Right lobe of liver (tissue), 6 donors: ENCODE measurements around the gene MTUS2. TPM values are rescaled to one million over a fixed set of nuclear protein-coding genes. Genes with fewer than 3 reads are reported as not detected.
"Not testable (repeated sequence)": the region's sequence is repeated elsewhere in the genome, so short reads cannot be mapped to it uniquely, and the experiment has no call there.

Source experiments
- ATAC-seq, 4 donors: fragments of 200-7000 bp; cut with Tn5 transposase; one replicate each; pipeline ENCODE4 v1.9.1; 2020; ENCODE audit warnings: mild to moderate bottlenecking in 4 of 4, moderate library complexity in 4 of 4
- DNase-seq, 3 donors: peaks; one replicate each; pipeline ENCODE4 v3.0.0-alpha.2; 2020
- H3K27ac ChIP-seq, 3 donors: fragments of 200-600 bp; one replicate each; pipeline ENCODE4 v1.8.0; 2022
- H3K27me3 ChIP-seq, 2 donors: fragments of 200-600 bp; one replicate each; pipeline ENCODE4 v1.8.0; 2022
- H3K36me3 ChIP-seq, 4 donors: fragments of 200-600 bp; sonication (generic) in 1 of 4; one replicate each; pipeline versions ENCODE4 v1.5.1 to v1.8.0; 2017 to 2022; ENCODE audit warnings: control low read depth in 1 of 4
- H3K4me1 ChIP-seq, 4 donors: fragments of 200-600 bp; sonication (generic) in 1 of 4; one replicate each; pipeline versions ENCODE4 v1.5.1 to v1.8.0; 2017 to 2022; ENCODE audit warnings: control low read depth in 1 of 4
- H3K4me3 ChIP-seq, 3 donors: fragments of 200-600 bp; one replicate each; pipeline ENCODE4 v1.8.0; 2022
- H3K9me3 ChIP-seq, 4 donors: fragments of 200-600 bp; sonication (generic) in 1 of 4; one replicate each; pipeline versions ENCODE4 v1.5.1 to v1.8.0; 2017 to 2022; ENCODE audit warnings: control low read depth in 1 of 4
- CTCF ChIP-seq, 4 donors: fragments of 200-600 bp in 3 of 4; fragments of 450-650 bp in 1 of 4; IDR thresholded peaks; one replicate each; pipeline versions ENCODE4 v1.5.1 to v1.8.0; 2016 to 2022; ENCODE audit warnings: antibody characterized with exemption in 4 of 4, mild to moderate bottlenecking in 2 of 4
- POLR2A ChIP-seq: fragments of 450-650 bp; IDR thresholded peaks from one replicate; pipeline ENCODE4 v1.6.1; 2017; ENCODE audit warnings: antibody characterized with exemption, mild to moderate bottlenecking
- WGBS: methylation state at CpG from one replicate; pipeline ENCODE4 v1.1.6; 2018; ENCODE audit warnings: low coverage, low lambda C conversion rate; ENCODE audit not compliant: insufficient coverage; ENCODE audit errors: missing lambda C conversion rate; 5-methylcytosine and 5-hydroxymethylcytosine counted together
- intact Hi-C, 2 donors: fragments of 100-400 bp; cut with DNase I; formaldehyde crosslinking; loops; one replicate each; pipeline versions ENCODE4 v1.11.2 to v1.14.1; 2022
- total RNA-seq, 6 experiments: library from RNA; depleted of rRNA in 2 of 6; stranded (reverse); fragments of >200 nt in 2 of 6; fragmentation: NEBNext Ultra II Directional in 3 of 6; extraction: Animal tissue kit (Norgen Biotek cat#: 25700) in 3 of 6; gene quantifications; one replicate each; pipeline versions ENCODE4 v1.1.0 to v1.2.4, GENCODE V29; 2016 to 2023
- donor health status: DM: no; HTN: yes; CAD: no.
- donor health status: DM: no; HTN: no; CAD: no.
- donor health status: DM: no; HTN: no; CAD: no.
- donor health status: DM: no; HTN: yes; CAD: no.
- donor health status: DM: no; HTN: yes; CAD: no.

Gene MTUS2
- total RNA-seq, 6 experiments from 2014 or later = 0.15 to 2.2 (median 0.98) TPM

DNA sequence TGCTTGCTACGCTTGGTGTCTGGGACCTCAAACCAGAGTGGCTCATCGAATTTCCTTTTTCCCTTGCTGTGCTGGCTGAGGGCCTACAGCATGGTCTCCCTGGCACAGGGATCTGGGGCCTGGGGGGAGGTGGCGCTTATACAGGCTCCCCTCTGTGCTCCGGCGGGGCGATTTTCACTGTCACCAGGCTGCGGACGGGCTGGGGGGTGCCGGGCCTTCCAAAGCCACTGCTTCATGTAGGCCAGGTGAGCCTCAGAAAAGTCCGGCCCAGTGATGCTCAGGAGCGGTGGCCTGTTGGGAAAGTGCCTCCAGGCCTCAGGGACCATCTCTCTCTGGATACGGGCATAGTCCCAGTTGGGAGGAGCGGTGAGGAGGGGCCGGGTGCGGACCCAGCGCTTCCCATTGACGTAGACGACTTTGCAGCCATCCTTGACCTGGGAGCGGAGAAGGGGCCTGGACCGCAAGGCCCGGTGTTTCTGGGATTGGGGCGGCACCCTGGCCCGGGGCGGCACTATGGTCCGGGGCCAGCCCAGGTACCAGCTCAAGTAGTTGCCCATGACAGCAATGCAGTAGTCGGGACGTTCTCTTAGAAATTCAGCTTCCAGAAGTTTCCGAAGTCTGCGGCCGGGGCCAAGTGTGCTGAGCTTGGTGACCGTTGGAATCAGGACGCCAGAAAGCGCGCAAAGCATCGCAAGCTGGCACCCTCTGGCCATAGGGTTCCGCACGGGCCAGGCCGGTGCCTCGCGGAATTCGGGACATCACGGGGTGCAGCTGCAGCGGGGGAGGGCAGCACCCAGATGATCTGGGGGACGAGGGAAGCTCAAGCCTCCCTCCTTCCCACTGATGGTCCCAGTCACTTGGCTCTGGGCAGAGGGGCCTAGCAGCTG is 519.5 kb downstream of the MTUS2 start:
- no peaks in the 10 kb centered on the region for H3K36me3 ChIP-seq
- no peak for DNase-seq
- WGBS = no CpG with 5 or more reads among the region's 44 CpGs
- no peak overlapping the region for H3K27ac ChIP-seq
- no peak for ATAC-seq
- no peak for TF ChIP-seq POLR2A
- no peak for TF ChIP-seq CTCF (IDR thresholded peaks at IDR 0.05)
- H3K4me1 ChIP-seq = no peaks in the 10 kb centered on the region
- no peaks in the 10 kb centered on the region for H3K27me3 ChIP-seq
- H3K4me3 ChIP-seq = no peak overlapping the region
- peaks cover 0 to 4% (median 0%) of the 10 kb centered on the region in 4 donors for H3K9me3 ChIP-seq
- intact Hi-C loops = no loop called here

- ATAC-seq, H3K36me3 ChIP-seq, H3K27ac ChIP-seq, H3K4me3 ChIP-seq, H3K27me3 ChIP-seq, H3K9me3 ChIP-seq, DNase-seq, H3K4me1 ChIP-seq, intact Hi-C loops: not testable (repeated sequence)
- WGBS = 52% methylated on average over 4 of the region's 7 CpGs
These were observed 525.9 kb downstream of the MTUS2 start for GRCh38 chr13:29345860-29346582.

GRCh38 chr13:29355029-29355428 is 534.9 kb downstream of the MTUS2 start:
- no peak for TF ChIP-seq CTCF (IDR thresholded peaks at IDR 0.05)
- TF ChIP-seq POLR2A = no peak
- 92% methylated on average over 6 of the region's 6 CpGs for WGBS
- Histone ChIP-seq H3K4me3 (no peak overlapping the region), H3K27me3 (no peaks in the 10 kb centered on the region), H3K36me3 (no peaks in the 10 kb centered on the region), H3K9me3 (no peaks in the 10 kb centered on the region), H3K27ac (no peak overlapping the region), H3K4me1 (no peaks in the 10 kb centered on the region)
- intact Hi-C loops = no loop called here
- DNase-seq (no peak), ATAC-seq (no peak)

DNA sequence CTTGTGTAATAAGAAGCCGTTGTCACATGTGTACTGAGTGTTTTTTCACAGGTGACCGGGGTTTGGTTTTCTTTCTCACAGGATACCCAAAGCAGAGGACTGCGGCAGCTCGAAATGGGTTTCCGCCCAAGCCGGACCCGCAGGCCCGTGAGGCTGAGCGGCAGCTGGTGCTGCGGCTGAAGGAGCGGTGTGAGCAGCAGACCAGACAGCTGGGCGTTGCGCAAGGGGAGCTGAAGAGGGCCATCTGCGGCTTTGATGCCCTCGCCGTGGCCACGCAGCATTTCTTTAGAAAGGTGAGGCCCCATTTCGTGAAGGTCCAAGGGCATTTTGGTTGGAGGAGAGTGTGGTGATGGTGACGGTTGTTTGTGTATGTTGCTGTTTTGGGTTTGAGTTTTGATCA is 539.0 kb downstream of the MTUS2 start:
- H3K27ac ChIP-seq = no peak overlapping the region
- ATAC-seq (no peak), DNase-seq (no peak)
- no peaks in the 10 kb centered on the region for H3K9me3 ChIP-seq
- intact Hi-C loops = no loop called here
- no peaks in the 10 kb centered on the region for H3K4me1 ChIP-seq
- WGBS = 89% methylated on average over 13 of the region's 19 CpGs
- TF ChIP-seq POLR2A = no peak
- no peak for TF ChIP-seq CTCF (IDR thresholded peaks at IDR 0.05)
- no peaks in the 10 kb centered on the region for H3K36me3 ChIP-seq
- H3K4me3 ChIP-seq = no peak overlapping the region
- H3K27me3 ChIP-seq = no peaks in the 10 kb centered on the region

DNA sequence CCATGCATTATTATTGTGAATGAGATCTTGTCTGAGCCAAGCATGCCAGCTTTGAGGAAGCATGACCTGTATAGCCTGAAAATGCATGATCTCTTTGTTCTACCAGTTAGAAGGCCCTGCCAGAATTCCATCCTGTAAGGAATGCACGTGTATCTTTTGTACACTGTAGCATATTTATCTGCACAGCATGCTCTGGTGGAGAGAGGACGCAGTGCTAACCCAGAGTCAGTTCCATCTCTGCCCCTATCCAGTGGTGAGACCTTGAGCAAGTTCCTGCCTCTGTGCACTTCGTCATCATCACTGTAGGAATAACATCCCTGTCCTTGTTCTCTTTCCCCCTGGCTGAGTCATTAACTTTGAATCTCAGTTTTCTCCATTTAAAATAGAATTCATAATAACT is 541.6 kb downstream of the MTUS2 start:
- DNase-seq = no peak
- H3K9me3 ChIP-seq = no peaks in the 10 kb centered on the region
- WGBS = 66% methylated on average over 2 of the region's 3 CpGs
- no peaks in the 10 kb centered on the region for H3K36me3 ChIP-seq
- no peak for ATAC-seq
- H3K27me3 ChIP-seq = no peaks in the 10 kb centered on the region
- H3K4me3 ChIP-seq = no peak overlapping the region
- TF ChIP-seq POLR2A (no peak), CTCF (IDR thresholded peaks at IDR 0.05) (no peak)
- intact Hi-C loops = loop anchor here in 1 of 2 donors (10.0 kb wide), 1 partner anchor 547 kb away; no protein-coding TSS in a partner anchor
- H3K4me1 ChIP-seq = no peaks in the 10 kb centered on the region
- no peak overlapping the region for H3K27ac ChIP-seq
